Activated CD8-positive, alpha-beta memory T cell treated with anti-CD3 and anti-CD28 coated beads for 1 hour (primary cell): ENCODE data around the gene PTPRM.

Experiments
- DNase-seq, 2 donors: peaks; one replicate each; pipeline ENCODE4 v3.0.0-alpha.2; 2020; ENCODE audit warnings: low read depth in 1 of 2; ENCODE audit errors: extremely low read depth in 1 of 2

PTPRM gene

DNA sequence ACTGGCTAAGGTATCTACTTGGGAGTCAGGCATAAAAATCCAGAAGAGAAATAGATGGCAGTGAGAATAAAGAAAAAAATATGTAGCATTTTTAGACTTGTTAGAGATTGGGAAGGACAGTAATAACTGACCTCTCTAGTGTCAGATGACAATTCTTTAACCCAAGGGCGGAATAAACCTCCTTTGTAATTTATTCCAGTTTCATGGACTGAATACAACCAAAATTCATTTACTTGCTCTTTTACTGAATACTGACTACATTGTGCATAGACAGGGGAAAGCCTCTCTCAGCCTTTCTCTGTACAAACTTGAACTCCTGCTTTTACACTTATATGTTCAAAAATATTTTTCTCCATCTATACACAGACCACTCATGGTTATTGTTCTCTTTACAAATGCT lies 566.8 kb downstream of the PTPRM start:
- DNase-seq: no peak

DNA sequence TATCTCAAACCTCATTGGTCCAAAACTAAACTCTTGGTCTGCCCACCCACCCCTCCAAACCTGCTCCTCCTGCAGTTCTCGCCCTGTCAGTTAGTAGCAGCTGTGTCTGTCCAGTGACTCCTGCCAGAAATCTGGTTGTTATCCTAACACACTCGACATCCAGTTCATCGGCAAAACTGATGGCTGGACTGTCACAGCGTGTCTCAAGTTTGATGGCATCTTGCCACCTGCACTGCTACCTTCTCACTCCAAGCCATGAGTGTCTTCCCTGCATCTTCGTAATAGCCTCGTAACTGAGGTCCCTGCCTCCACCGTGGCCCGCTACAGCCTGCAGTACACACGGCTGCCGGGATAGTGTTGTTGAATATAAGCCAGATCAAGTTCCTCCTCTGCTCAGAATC lies 572.0 kb downstream of the PTPRM start:
- no peak for DNase-seq

DNA sequence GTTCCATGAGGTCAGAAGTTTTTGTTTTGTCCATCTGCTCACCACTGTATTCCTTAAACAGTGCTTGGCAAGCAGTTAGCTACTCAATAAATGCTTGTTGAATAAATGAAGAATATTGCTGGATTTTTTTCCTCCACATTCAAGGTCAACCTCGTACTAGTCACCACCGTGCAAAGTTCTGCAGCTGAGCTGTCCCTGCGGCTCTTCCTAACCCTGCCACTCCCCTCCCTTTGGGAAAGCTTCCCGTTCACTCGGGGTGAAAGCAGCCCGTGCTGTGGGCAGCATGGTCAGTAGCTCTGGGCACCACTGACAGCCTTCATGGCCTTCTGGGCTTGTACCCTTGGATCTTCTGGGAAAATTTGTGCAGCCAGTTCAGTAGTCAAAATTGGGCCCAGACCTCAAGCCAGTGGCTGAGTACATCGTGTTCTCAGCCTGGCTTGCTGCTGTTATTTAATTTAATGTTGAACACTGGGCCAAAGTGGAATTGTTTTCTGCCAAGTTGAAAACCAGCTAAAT lies 572.8 kb downstream of the PTPRM start:
- DNase-seq: no peak

DNA sequence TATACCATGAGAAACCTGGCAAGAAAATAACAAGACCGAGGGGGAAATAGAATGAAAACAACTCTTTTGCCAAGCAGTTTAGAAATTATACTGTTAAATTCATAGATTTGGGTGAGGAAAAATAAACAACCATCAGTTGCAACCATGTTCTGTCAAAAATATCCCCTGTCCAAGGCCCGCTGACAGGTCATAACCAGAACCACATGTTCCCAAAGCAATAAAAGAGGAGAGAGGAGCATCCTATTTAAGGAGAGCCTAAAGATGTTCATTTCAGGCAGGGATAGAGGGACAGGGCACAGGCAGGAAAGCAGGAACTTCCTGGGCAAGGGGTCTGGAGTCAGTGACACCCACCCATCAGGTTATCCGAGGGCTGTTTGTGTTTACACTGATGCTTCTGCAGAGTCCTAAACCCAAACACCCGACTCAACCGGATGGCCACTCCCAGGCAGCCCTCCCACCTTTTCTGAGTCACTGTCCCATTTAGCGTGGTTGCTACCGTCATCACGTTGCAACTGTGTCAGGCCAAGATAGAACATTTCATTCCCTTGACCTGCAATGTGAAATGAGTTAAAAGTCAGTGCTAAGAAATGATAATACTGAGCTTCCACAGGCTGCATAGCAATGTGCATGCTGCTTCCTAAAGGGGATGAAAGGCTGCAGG lies 573.9 kb downstream of the PTPRM start:
- DNase-seq: no peak

DNA sequence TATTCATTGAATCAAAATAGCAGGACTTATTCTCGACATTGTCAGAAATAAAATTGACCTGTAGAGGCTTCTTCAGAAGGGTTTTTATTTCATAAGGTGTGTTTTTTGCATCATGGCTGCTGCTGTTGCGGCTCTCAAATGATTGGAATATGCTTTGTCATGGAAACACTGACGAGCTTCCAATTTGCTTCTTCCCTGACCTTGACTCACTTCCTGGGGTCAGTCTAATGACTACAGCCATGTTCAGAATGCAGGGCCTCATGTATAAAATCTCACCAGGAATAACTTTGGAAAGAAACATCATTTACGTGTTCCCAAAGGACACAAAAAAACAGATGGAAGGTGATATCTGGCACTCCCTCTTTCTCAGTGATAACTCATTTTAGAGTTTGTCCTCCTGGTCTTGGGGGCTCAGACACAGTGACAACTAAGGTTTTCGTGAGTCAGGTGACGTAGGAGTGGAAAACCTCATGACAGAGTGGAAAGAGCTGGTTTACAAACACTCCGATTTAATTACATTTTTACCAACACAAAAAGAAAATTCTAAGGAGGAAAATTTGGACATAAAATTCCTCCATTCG lies 575.1 kb downstream of the PTPRM start:
- no peak for DNase-seq

DNA sequence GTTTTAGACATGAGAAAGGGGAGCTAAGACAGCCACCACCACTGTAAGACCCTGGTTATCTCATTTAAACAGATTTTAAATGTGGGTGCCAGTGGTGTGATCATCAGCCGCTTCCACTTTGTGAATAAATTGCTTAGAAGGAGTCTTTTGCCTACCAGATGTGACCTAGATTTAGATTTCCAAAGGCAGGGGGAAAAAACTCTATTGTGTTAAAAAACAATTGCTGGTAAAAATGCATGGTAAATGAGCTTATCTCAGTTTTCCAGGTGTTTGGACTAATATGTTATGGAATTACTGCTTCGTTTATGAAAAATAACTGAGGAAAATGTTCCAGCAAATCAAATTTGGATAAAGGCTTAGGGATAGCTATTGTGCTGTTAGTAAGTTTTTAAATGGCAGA lies 575.8 kb downstream of the PTPRM start:
- no peak for DNase-seq

DNA sequence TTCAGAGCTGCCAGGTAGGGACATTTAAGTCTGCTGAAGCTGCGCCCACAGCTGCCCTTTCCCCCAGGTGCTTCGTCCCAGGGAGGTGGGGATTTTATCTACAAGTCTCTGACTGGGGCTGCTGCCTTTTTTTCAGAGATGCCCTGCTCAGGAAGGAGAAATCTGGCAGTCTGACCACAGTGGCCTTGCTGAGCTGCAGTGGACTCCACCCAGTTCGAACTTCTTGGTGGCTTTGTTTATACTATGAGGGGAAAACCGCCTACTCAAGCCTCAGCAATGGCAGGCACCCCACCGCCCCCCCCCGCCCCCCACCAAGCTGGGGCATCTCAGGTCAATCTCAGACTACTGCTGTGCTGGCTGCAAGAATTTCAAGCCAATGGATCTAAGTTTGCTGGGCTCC lies 584.1 kb downstream of the PTPRM start:
- DNase-seq: no peak

DNA sequence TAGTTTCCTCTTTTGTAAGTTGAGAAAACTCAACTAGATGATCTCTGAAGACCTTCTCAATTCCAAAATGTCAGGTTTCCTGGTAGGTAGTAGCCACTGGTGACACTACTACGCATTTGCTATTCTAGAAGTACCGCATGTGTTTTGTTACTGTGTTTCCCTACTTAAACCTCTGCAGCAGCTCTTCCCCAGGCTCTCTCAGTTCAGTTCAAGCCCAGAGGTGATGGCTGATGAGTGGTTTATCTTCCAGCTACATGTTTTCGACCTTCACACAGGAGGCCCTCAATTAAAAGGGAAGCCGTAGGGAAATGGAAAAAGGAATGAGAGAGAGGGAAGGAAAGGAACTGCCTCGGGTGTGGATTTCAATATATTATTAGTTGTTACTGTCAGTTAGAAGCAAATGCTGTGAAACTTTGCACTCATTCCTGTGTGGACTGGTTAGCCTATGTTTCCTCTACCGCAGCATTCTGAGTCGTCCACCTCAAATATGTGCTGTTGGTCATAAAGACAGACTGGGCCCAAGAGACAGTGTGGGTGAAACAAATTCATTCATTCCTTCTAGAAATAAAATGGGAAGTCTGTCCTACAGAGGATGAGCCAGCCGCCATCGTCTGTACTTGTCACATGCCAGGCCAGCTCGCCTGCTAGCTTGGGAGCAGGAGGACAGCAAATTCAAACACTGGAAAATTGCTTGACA lies 586.9 kb downstream of the PTPRM start:
- DNase-seq: no peak

DNA sequence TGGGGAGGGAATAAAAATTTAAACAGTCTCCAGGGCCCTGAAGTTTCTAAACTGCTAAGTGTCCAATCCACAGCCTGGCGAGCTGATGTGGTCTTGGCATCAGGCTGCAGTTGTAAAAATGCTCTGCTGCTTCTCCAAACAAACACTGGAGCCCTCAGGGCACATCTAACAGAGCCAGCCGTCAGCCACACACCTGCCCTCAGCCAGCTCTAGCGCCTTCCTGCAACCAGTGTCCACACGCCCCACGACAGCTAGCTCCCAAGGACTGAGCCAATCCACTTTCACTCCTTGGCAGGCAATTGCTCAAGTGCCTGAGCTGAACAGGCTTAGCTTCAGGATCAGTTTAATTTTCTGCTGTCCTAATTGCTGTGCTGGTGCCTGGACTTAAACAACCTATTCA lies 595.7 kb downstream of the PTPRM start:
- DNase-seq: no peak

DNA sequence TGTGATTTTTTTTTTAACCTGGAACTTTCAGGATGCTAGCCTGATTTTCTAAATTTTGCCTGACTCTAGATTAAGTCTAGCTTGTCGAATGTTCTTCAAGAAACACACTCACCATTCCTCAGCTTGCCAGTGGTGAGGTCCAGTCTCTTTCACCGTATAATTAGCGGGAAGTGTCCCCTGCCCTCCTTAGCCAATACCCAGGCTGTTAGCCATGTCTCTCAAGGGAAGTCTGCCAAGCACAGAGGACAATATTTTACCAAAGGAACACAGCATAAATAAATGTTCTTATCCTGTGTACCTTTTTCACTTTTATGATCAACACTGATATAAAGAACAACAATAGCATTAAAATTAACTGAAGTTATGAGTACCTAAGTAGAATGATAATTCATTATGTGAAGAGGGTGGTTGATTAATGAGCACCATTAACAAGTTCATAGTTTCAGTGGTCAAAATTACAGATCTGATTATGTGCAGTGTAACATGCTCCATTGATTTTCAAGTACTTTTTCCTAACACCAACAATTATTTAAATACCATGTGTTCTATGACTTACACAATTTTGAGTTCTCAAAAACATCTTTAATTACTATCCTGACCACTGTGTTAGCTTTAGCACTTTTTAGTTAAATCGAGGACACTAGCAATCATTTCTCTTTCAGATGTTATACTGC lies 596.3 kb downstream of the PTPRM start:
- no peak for DNase-seq

DNA sequence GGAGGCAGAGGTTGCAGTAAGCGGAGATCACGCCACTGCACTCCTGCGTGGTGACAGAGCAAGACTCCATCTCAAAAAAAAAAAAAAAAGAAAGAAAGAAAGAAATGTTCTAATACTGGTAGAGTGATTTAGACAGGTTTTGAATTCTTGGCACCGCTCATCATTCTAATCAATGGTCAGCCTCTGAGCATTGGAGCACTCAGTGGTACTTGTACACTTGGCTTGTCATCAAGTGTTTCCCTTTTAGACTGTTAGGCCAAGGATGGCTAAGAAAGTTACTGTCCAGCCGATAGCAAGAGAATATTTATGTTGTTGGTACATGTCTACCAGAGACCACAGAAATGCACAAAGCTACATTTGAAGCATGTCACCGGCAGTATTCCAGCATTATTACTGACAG lies 598.0 kb downstream of the PTPRM start:
- DNase-seq: no peak

DNA sequence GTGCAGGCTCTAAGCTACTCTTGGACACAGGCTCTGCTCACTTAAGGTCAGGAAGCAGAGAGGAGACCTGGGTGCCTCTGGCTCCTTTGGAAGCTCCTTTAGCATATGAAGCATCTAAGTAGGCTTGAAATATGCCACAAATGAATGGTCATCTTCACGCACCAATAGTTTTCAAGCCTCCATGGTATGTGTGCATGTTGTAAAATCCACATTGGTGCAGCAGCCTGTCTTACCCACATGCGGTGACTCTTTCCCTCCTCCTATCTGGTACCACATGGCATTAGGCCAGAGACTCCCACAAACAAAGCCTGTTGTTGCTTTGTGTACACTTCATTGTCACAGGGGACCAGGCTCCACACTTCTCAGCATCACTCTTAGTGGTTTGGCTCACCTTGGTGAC lies 599.9 kb downstream of the PTPRM start:
- no peak for DNase-seq

DNA sequence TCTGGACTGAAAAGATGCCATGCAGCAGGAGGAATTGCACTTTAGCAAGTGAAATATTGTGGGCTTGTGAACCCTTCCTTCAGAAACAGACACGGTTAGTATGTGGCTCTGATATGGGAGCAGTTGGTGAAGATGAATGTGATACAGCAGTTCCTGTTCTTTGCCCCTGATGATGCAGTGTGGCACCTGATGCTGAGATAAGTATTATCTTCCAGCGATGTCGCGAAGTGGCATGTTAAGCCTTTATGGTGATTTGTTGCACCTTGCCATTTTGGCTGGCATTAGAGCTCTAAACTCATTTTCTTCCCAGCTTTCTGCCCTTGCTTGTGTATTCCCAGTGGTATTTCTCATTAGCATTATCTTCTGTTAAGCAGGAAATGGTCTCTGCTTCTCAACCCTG lies 600.6 kb downstream of the PTPRM start:
- DNase-seq: no peak

DNA sequence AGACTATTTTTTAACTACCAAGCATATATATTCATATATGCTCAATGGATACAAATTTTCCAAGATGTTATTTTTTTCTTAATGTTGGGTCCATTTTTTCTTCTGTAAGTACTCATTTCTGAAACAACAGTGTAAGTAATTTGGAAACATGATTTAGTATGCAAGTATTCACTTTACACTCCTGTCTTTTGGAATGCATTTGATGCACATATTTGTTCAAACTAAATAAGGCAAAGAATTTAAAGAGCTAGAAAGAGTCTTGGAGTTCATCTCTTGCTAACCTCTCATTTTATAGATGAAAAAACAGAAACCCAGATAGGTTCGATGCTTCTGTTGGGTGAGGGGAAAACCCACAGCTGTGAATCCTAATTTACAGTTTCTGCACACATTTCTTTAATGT lies 602.6 kb downstream of the PTPRM start:
- no peak for DNase-seq

DNA sequence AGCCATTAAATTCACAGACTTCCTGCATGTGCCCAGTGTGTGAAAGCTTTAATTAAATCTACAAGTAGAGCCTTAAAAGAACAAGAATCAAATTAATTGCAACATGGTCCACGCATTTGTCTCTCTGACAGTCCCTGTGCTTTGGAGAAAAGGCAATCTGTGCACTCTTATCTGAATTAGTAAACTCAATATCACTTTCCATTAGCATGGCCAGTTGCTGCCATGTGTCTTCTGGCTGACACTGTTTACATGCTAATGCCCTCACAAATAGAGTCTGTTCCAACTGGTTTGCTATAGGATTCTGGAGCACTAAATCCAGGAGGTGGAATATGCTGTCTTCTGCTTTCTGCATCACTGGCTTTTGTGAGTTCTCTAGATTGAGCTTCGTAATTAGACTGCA lies 607.7 kb downstream of the PTPRM start:
- no peak for DNase-seq

DNA sequence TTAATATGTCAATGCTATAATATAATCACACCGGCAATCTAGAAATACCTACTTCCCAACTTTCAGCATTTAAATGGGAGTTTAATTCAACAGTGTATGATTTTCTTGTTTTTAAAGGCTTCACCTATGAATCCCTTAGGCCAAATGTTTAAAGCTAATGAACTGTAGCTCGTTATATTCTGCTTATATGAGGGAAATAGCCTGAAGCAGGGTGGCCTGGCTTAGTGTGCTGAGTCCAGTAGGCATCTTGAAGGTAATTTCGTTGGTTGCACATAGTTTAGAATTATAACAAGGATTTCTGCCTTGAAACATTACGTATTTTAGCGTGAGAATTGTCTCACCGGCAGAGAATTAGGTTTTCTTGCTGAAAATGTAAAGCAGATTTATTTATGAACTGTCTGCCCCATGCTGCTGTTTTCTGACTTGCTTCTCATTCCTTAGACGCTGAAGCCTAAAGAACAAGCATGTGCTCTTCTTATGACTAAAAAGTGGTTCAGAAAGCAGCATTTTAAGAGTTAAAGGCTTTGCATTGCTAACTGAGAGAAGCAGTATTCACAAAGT lies 608.5 kb downstream of the PTPRM start:
- no peak for DNase-seq

DNA sequence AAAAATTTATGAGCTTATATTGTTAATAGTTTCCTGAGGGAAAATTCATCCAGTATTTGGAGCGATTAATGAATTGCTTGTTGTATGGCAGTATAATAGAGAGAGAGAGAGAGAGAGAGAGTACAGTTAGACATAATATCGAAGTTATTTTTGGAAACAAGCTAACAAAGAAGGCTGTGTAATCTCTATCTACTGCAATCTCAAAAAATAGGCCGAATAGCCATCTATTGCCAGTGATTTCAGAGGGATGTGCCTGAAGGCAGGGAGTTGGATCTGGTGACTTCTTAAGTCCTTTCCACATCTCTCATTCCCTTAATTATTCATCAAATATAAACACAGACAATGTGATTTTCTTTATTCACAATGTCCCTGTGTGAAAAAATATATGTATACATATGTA lies 609.0 kb downstream of the PTPRM start:
- DNase-seq: no peak

DNA sequence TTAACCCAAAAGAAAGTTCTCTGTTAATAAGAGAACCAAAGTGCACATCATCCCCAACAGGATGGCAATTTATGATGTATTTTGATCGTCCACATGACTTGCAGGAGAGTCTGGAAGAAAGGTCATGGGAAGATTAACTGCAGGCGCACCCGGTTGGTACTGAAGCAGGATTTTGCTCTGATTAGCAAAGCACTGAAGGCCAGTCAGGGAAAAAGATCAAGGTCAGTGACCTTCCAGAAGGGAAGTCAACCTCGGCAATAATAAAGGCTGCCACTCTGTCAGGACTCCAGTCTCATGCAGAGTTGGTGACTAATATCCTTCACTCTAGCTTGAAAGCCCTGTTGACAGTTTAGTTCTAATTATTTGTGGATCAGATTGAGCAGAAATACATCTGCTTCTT lies 609.4 kb downstream of the PTPRM start:
- no peak for DNase-seq

DNA sequence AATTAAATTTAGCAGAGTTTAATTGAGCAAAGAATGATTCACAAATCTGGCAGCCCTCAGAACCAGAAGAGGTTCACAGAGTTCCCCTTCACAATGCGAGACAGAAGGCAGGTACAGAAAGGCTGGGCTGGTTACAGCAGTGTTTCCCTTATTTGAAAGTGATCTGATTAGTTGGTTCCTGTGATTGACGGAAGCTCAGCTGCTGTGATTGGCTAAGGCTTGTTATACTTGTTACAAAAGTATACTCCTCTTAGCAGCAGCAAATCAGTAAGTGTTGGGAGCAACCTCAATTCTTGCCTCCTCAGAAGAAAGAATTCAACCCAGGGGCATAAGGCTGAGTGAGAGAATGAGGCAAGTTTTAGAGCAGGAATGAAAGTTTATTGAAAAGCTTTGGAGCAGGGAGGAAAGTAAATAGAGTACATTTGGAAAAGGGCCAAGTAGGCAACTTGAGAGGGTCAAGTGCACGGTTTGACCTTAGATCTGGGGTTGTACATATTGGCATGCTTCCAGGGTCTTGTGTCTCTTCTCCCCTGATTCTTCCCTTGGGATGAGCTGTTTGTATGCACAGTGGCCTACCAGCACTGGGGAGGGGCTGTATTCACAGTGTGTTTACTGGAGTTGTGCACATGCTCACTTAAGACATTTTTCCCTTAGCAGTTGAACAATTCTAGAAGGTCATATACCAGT lies 610.4 kb downstream of the PTPRM start:
- no peak for DNase-seq

DNA sequence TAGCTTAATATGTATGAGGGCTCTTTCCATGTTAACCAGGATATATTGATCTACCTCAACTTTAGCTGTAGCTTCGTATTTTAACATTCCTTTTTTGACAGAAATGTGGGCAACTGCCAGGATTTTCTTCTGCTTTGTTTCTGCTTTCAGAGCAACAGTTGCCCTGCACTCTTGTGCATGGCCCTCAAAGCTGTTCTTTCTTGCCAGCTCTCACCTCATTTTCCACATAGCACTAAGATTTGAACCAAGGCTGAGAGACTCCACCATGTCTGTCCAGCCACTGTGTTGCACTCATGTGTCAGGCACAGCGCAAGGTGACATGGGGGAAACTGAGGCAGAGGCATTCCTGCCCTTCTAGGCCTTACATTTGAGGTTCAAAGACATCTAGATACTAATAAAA lies 619.3 kb downstream of the PTPRM start:
- DNase-seq: no peak

DNA sequence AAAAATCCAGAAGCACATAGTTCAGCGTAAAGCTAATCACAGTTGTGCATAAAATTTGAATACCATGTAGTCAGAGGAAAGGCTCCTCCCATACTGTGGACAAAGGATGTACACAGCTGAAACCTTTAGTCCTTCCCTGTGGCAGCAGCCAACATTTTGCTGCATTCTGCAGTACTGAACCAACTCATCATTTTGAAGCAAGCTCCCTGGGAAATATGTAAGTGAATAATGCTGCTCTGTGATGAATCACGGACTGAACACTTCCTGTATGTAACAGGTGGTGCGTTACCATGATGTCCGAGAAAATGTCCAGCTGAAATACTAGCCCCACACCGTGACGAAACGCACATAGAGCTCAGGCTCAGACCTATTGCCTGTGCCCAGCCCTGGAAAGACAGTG lies 621.1 kb downstream of the PTPRM start:
- no peak for DNase-seq
